ENCODE data around the gene ABCA12.

DNA sequence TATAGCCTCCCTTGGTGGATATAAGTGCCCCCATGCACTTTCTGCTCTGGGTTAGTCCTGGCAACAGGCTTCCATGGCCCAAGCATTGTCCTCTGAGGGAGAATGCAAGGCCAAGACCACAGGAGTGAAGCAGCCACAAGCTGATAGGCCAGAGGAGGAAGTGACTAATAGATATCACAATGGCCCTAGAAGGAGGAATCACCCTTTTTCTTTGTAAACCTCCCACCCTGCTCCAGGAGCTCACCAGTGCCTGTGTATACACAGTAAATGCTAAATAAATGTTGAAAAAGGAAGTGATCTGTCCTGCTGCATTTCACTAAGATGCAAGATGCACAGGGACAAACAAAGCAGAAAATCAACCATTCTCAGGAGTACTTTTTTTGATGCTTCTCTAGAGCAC lies 49.7 kb upstream of the ABCA12 start:
- no peak for TF ChIP-seq POLR2AphosphoS5 (IDR thresholded peaks at IDR 0.05; ENCODE audit: low read depth, low read length)
- TF ChIP-seq TAF1 (IDR thresholded peaks at IDR 0.05; ENCODE audit: borderline replicate concordance, low read depth, low read length) = no peak
- no peak for TF ChIP-seq POLR2A (IDR thresholded peaks at IDR 0.05; ENCODE audit: low read depth, low read length)

All from GM12892 (cell line).